Type B pancreatic cell (in vitro differentiated cells): ENCODE data around the gene MKI67. TPM values are rescaled to one million over a fixed set of nuclear protein-coding genes. Genes with fewer than 3 reads are reported as not detected.

Experiments
- DNase-seq: peaks from one replicate; pipeline ENCODE4 v3.0.0; 2021; ENCODE audit warnings: mixed read lengths; ENCODE audit not compliant: unreplicated experiment; ENCODE audit errors: extremely low spot score
- H3K27ac Mint-ChIP-seq: 2 replicates; pipeline ENCODE4 v1.8.0; 2021; ENCODE audit warnings: mild to moderate bottlenecking, mixed read lengths
- H3K27me3 Mint-ChIP-seq: 2 replicates; pipeline ENCODE4 v1.8.0; 2021; ENCODE audit warnings: mixed read lengths
- H3K36me3 Mint-ChIP-seq: 2 replicates; pipeline ENCODE4 v1.8.0; 2021; ENCODE audit warnings: mixed read lengths
- H3K4me1 Mint-ChIP-seq: one replicate; pipeline ENCODE4 v1.8.0; 2021; ENCODE audit warnings: mixed read lengths; ENCODE audit not compliant: unreplicated experiment
- H3K4me3 Mint-ChIP-seq: 2 replicates; pipeline ENCODE4 v1.8.0; 2021; ENCODE audit warnings: mild to moderate bottlenecking, mixed read lengths
- H3K9me3 Mint-ChIP-seq: 2 replicates; pipeline ENCODE4 v1.8.0; 2021; ENCODE audit warnings: mixed read lengths
- long read RNA-seq: library from polyadenylated mRNA; unstranded; transcript quantifications from one replicate; pipeline ENCODE4 v2.0.0, GENCODE V29; 2020
- total RNA-seq: library from RNA; stranded (reverse); gene quantifications from 2 replicates; pipeline ENCODE4 v1.2.1, GENCODE V29; 2021; ENCODE audit warnings: low replicate concordance
- TF ChIP-seq, protein P1 (sequence below): fragments of 200-600 bp; sonication (generic); conservative IDR thresholded peaks from 2 replicates; pipeline ENCODE4 v1.5.0; 2021; ENCODE audit warnings: antibody characterized with exemption, mild to moderate bottlenecking

Gene MKI67, protein sequence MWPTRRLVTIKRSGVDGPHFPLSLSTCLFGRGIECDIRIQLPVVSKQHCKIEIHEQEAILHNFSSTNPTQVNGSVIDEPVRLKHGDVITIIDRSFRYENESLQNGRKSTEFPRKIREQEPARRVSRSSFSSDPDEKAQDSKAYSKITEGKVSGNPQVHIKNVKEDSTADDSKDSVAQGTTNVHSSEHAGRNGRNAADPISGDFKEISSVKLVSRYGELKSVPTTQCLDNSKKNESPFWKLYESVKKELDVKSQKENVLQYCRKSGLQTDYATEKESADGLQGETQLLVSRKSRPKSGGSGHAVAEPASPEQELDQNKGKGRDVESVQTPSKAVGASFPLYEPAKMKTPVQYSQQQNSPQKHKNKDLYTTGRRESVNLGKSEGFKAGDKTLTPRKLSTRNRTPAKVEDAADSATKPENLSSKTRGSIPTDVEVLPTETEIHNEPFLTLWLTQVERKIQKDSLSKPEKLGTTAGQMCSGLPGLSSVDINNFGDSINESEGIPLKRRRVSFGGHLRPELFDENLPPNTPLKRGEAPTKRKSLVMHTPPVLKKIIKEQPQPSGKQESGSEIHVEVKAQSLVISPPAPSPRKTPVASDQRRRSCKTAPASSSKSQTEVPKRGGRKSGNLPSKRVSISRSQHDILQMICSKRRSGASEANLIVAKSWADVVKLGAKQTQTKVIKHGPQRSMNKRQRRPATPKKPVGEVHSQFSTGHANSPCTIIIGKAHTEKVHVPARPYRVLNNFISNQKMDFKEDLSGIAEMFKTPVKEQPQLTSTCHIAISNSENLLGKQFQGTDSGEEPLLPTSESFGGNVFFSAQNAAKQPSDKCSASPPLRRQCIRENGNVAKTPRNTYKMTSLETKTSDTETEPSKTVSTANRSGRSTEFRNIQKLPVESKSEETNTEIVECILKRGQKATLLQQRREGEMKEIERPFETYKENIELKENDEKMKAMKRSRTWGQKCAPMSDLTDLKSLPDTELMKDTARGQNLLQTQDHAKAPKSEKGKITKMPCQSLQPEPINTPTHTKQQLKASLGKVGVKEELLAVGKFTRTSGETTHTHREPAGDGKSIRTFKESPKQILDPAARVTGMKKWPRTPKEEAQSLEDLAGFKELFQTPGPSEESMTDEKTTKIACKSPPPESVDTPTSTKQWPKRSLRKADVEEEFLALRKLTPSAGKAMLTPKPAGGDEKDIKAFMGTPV (N-terminal part only)
- total RNA-seq = 40.5 and 104 TPM in 2 replicates
- long read RNA-seq, partial matches to known transcripts = 11 of 18 reads
- long read RNA-seq, other reads (novel, unspliced or antisense) = 7 of 18 reads

DNA sequence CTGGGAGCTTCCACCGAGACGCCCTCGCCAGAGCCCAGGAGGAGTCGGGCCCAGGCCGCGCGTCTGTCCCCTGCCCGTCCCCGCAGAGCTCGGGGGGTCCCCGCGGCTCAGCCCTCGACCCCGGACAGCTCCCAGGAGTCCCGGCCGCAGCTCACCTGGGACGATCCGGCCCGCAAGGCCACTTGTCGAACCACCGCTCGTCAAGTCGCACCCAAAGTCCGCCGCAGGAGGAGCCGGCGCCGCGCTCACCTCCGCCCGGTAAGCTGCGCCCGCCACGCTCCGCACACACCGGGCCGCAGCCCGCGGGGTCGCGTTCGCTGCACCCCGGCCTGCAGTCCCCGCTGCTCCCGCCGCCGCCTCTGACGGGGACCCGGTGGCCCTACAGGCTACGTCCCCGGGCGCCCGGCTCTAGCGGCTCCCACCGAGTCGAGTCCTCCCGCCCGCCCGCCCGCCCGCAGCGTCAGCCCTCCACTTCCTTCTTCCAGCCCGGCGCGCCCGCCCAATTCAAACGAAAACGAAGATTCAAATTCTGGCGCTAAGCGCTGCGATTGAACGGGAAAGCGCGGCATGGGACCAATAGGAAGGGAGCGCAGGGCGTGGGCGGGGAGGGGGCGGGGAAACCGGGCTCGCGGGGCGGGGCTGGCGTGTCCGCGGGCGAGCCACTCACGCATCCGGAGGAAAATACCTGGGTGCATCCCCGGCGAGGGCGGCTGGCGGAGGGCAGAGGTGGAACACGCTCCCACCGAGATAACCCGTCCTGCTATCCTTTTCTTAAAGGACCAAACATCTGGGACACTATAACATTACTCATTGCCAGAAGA lies at the start of gene MKI67:
TSS of gene MKI67 (minus strand) at position 480 of the 821 bp plus-strand sequence. CDS start 756 bp downstream, outside the sequence.
- H3K9me3 Mint-ChIP-seq = no peaks in the 10 kb centered on the region
- peak; percentile 87 for DNase-seq
- peak within 1 kb of the TSS; percentile 72 for H3K27ac Mint-ChIP-seq
- TF ChIP-seq, protein P1, sequence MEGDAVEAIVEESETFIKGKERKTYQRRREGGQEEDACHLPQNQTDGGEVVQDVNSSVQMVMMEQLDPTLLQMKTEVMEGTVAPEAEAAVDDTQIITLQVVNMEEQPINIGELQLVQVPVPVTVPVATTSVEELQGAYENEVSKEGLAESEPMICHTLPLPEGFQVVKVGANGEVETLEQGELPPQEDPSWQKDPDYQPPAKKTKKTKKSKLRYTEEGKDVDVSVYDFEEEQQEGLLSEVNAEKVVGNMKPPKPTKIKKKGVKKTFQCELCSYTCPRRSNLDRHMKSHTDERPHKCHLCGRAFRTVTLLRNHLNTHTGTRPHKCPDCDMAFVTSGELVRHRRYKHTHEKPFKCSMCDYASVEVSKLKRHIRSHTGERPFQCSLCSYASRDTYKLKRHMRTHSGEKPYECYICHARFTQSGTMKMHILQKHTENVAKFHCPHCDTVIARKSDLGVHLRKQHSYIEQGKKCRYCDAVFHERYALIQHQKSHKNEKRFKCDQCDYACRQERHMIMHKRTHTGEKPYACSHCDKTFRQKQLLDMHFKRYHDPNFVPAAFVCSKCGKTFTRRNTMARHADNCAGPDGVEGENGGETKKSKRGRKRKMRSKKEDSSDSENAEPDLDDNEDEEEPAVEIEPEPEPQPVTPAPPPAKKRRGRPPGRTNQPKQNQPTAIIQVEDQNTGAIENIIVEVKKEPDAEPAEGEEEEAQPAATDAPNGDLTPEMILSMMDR = no peak
- H3K4me3 Mint-ChIP-seq = peak within 1 kb of the TSS; percentile 94
- H3K27me3 Mint-ChIP-seq = peaks cover 12% of the 10 kb centered on the region
- peaks cover 23% of the 10 kb centered on the region for H3K4me1 Mint-ChIP-seq
- H3K36me3 Mint-ChIP-seq = peaks cover 14% of the 10 kb centered on the region

DNA sequence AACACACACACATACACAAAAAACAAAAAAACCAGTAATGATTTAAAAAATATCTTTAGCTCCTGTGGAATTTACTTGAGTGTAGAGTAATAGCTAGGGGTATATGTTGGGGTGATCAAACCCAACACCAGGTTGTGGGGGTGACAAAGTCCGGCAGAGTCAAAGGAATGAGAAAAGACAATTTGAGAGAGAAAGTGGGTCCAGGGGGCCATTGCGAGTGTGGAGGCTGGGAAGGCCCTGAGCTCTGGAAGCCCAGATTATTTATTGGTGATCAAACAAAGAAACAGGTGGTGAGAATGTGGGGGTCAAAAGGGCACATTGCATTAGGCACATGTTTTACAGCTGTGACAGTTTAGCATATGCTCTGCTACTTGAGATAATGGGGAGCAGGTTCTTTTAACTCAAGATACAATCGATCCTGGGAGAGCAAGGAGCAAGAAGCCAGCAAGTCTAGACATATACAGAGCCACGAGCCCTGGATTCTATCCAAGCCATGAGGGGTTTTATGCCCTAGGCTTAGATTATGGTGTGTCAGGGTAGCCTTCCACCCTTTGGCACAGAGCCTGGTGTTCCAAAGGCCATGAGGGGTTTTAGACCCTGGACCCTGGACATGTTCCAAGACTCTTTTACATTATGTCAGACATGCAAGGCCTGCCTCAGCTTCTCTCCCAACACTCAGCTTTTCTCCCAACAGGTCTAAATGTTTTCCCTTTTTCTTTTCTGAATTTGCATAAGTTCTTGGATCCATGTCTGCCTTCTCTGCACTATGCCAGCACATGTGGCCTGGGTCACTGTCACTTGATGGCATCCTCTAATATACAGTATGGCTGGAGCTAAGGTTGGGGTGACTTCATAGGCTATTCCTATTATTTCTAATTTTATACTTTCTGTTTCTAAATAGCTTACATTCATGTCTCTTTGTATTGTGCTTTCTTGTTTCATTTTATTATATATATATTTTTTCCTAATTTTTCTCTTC lies 48.6 kb upstream of the MKI67 start:
- H3K27ac Mint-ChIP-seq = no peak overlapping the region
- peaks cover 8% of the 10 kb centered on the region for H3K4me1 Mint-ChIP-seq
- no peak overlapping the region for H3K4me3 Mint-ChIP-seq
- TF ChIP-seq, protein P1 = no peak
- H3K36me3 Mint-ChIP-seq = no peaks in the 10 kb centered on the region
- DNase-seq = no peak
- H3K27me3 Mint-ChIP-seq = peaks cover 4% of the 10 kb centered on the region
- peaks cover 18% of the 10 kb centered on the region for H3K9me3 Mint-ChIP-seq

DNA sequence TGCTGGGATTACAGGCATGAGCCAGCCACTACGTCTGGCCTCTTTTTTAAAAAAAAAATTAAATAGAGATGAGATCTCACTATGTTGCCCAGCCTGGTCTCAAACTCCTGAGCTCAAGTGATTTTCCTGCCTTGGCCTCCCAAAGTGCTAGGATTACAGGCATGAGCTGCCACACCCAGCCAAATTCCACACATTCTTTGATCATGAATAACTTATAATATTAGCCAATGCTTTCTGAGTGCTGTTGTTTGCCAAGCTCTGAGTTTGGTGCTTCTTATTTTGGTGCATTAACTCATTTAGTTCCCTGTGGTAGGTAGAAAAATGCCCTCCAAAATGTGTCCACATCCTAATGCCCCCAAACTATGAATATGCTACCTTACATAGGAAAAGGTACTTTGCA lies 47.2 kb upstream of the MKI67 start:
- Mint-ChIP-seq H3K4me1 (no peaks in the 10 kb centered on the region), H3K4me3 (no peak overlapping the region), H3K9me3 (peaks cover 18% of the 10 kb centered on the region), H3K36me3 (no peaks in the 10 kb centered on the region), H3K27me3 (no peaks in the 10 kb centered on the region), H3K27ac (no peak overlapping the region)
- no peak for DNase-seq
- TF ChIP-seq, protein P1 = no peak

DNA sequence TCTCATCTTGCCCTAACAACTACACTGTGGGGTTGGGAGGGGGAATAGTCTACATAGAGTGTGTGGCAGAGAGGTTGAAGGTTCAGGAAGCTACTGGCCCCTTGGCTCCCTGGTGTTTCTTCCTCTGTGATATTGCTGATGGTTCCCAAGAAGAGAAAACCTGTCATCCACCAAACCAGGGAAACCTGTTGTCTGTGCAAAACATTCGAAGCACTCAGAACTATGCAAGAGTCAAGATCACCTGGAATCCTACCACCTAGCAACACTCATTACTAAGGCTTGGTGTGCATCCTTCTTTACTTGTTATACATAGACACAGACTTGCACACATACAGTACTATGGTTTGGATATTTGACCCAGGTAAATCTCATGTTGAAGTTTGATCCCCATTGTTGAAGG lies 46.5 kb upstream of the MKI67 start:
- H3K27ac Mint-ChIP-seq = no peak overlapping the region
- peaks cover 18% of the 10 kb centered on the region for H3K9me3 Mint-ChIP-seq
- H3K4me3 Mint-ChIP-seq = no peak overlapping the region
- no peaks in the 10 kb centered on the region for H3K27me3 Mint-ChIP-seq
- TF ChIP-seq, protein P1 = no peak
- no peaks in the 10 kb centered on the region for H3K4me1 Mint-ChIP-seq
- no peak for DNase-seq
- H3K36me3 Mint-ChIP-seq = no peaks in the 10 kb centered on the region
